ENCODE results near the gene PRDM13.

GRCh38 chr6:99645986-99646385 lies 39.4 kb downstream of the PRDM13 start:
- TF ChIP-seq, protein P1, sequence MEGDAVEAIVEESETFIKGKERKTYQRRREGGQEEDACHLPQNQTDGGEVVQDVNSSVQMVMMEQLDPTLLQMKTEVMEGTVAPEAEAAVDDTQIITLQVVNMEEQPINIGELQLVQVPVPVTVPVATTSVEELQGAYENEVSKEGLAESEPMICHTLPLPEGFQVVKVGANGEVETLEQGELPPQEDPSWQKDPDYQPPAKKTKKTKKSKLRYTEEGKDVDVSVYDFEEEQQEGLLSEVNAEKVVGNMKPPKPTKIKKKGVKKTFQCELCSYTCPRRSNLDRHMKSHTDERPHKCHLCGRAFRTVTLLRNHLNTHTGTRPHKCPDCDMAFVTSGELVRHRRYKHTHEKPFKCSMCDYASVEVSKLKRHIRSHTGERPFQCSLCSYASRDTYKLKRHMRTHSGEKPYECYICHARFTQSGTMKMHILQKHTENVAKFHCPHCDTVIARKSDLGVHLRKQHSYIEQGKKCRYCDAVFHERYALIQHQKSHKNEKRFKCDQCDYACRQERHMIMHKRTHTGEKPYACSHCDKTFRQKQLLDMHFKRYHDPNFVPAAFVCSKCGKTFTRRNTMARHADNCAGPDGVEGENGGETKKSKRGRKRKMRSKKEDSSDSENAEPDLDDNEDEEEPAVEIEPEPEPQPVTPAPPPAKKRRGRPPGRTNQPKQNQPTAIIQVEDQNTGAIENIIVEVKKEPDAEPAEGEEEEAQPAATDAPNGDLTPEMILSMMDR (IDR thresholded peaks at IDR 0.05) = no peak
- no peak for TF ChIP-seq POLR2A (IDR thresholded peaks at IDR 0.05)

All from thyroid gland (tissue), 4 donors.